Measurements from ENCODE around the gene GDI1.

The GDI1 gene

GRCh38 chrX:154481195-154481594, 44.2 kb downstream of the GDI1 start:
- DNase-seq (ENCODE audit: low spot score): no peak

GRCh38 chrX:154481911-154482601, 45.1 kb downstream of the GDI1 start:
- no peak for DNase-seq (ENCODE audit: low spot score)

- no peak for DNase-seq (ENCODE audit: low spot score)
Measured at GRCh38 chrX:154482786-154483185, 45.8 kb downstream of the GDI1 start.

- DNase-seq (ENCODE audit: low spot score): no peak
Measured at GRCh38 chrX:154483325-154483724, 46.4 kb downstream of the GDI1 start.

GRCh38 chrX:154484255-154485149, 47.5 kb downstream of the GDI1 start:
- no peak for DNase-seq (ENCODE audit: low spot score)

- DNase-seq (ENCODE audit: low spot score): no peak
Measured at GRCh38 chrX:154485150-154486051, 48.4 kb downstream of the GDI1 start.

- DNase-seq (ENCODE audit: low spot score): no peak
Measured at GRCh38 chrX:154486052-154486395, 49.1 kb downstream of the GDI1 start.

GRCh38 chrX:154486396-154487207, 49.6 kb downstream of the GDI1 start, which contains the start of gene UBL4A:
Gene UBL4A, minus strand, starts transcription at chrX:154486615. Its CDS starts 31 bp downstream, at chrX:154486584.
- peak; percentile 62 for DNase-seq (ENCODE audit: low spot score)

GRCh38 chrX:154487518-154488290, 50.8 kb downstream of the GDI1 start:
- no peak for DNase-seq (ENCODE audit: low spot score)

- DNase-seq (ENCODE audit: low spot score): no peak
Measured at GRCh38 chrX:154488336-154489075, 51.6 kb downstream of the GDI1 start.

GRCh38 chrX:154489182-154489581, 52.2 kb downstream of the GDI1 start:
- DNase-seq (ENCODE audit: low spot score): no peak

- no peak for DNase-seq (ENCODE audit: low spot score)
Measured at GRCh38 chrX:154490021-154490413, 53.1 kb downstream of the GDI1 start.

- DNase-seq (ENCODE audit: low spot score): peak; percentile 92
Measured at GRCh38 chrX:154490414-154491083, 53.6 kb downstream of the GDI1 start, which contains the start of gene SLC10A3. Gene SLC10A3, minus strand, starts transcription at chrX:154490629. Its CDS starts 1,689 bp downstream, at chrX:154488940.

Small RNAs within 50 kb of the gene (small RNA-seq; reads per million reads assigned to genes)
- gene MIR6858 (0 to 0.09 reads per million in 2 experiments), gene SNORA70 (0 reads per million in 2 experiments)
